GM21529 (cell line): Measurements from ENCODE around the gene VEZF1.

Source experiments
- ATAC-seq: cut with Tn5 transposase; IDR thresholded peaks from one replicate; pipeline ENCODE4 v1.9.1; 2021; ENCODE audit not compliant: unreplicated experiment

The VEZF1 gene

DNA sequence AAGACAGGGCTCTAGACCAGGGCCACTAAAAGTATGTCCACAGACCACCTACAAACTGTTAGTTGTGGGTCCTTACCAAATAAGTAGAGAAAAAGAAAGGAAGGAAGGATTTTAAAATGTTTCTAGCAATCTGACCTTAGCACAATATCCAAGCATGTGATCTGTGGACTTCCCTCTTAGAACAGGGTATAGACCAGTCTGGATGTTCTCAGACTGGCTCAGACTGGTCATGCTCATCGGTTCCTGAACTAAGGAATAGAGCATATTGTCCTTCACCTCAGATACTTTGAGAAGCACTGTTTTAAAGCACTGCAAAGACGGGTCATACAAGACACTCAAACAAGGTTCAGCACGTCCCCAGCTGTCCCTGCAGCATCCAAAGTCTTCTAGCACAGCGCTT is 58.7 kb downstream of the VEZF1 start:
- ATAC-seq, result no peak

DNA sequence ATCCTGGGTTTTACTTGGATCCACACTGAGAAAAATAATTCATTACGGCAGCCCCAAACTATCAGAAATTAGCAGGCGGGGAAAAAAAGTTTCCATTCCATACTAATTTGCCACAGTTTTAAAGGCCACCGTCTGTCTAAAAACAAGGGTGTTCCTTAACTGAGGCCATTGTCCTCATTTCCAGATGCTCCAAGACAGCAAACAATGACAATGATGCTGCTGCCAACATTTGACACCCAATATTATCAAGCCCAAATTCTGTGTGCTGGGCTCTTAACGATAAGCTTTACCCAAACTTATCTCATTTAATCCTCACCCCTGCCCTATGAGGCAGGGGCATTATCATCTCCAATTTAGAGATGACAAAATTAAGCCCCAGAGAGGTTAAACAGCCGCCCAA is 59.1 kb downstream of the VEZF1 start:
- no peak for ATAC-seq

DNA sequence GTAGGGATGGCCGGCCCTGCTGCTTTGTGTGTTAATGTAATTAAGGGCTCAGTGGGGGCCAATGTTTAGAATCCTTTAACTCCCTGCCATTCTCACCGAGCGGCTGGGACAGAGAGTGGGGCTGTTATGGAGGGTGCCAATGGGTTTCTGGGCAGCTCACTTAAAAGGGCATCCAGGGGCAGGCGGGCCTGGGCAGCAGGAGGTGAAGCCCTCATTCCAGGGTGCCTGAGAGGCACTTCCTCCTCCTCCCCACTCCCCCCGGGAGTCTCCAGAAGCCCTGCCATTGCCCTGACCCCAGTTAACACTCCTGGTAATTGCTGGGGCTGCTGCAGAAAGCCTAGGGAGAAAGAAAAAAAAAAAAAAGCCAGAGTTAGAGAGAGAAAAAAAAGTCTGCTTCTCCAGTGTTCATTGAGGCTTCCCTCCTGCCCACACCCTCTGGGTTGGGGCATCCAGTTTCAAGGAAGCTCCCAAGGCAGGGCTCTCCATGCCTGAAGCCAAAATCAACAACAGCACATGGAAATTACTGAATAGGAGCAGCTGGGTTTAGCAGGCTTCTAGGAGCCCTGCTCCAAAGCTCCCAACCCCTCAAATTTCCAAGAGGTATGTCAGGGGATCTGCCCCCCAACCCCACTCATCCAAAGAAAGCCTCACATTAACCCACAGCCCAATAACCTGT is 60.9 kb downstream of the VEZF1 start:
- ATAC-seq, result no peak

DNA sequence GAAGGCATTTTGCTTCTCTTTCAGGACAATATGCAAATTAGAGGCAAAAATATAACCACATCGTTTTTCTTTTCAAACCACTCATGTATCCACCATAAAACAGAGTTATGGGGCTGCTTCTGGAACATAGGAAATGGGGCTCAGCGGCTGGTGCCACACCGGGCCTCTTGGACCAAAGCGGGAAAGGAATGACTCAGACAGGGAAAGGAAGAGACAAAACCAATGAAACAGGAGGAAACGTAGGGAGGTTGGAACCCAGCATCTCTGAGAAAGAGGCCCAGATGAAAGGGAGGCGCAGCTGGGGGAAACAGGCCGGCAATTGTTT is 61.4 kb downstream of the VEZF1 start:
- ATAC-seq, result no peak

DNA sequence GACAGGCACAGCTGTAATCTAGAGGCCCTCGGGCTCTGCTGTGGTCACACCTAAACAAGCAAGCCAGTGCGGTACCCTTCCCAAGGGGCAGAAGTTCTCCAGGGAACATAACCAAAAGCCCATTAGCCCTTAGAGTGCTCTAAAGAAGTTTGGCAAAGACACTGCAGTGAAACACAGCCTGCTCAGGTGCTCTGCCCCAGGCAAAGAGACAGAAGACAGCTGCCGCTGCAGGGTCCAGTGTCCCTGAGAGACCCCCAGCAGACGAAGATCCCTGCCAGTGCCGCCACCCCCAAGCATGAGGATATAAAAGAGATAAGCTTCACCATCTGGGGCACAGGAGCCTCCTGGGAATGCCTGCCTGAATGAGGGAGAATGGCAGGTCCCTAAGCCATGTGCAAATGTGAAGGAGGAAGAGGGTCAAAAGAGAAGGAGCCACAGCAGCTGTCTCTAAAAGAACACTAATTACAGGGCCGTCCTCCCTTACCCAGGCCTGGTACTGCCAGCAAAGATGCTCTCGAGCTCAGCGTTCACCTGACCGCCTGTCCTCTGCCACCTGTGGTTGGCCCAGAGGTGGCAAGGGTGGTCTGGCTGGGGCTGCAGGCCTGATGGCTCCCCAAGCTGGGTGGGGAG is 62.6 kb downstream of the VEZF1 start:
- no peak for ATAC-seq

DNA sequence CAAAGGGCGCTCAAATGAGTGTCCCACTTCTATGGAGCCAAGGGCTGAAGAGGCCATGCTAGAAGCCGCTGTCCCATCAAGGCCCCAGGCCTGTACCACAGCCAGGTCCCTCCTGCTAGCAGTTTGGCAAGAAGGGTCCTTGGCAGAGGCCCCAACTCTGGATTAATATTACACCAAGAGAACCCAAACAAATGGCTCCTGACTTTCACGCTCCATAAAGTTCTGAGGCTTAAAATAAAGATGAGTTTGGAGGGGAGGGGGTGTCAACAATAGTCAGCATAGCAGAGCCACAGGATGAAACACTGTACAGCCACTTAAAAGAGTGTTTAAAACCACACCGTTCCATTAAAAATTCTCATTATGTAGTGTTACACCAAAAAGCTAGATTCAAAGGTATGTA is 63.4 kb downstream of the VEZF1 start:
- ATAC-seq, result no peak
